Measurements from ENCODE around the gene HSF2BP. TPM values are rescaled to one million over a fixed set of nuclear protein-coding genes. Genes with fewer than 3 reads are reported as not detected.
A peak's percentile ranks its signal among the peaks of the same experiment; 100 is the strongest.

Gene HSF2BP
- total and polyA plus RNA-seq, 12 donors, result 0.12 to 0.51 (median 0.18) TPM; not detected in 6

GRCh38 chr21:43611598-43612369 lies 47.5 kb downstream of the HSF2BP start:
- 38 to 44% methylated on average over 8 of the region's 8 CpGs for WGBS, 2 donors
- Histone ChIP-seq H3K9me3 (no peaks in the 10 kb centered on the region), H3K4me1 (peaks cover 0 to 21% (median 15%) of the 10 kb centered on the region in 9 donors), H3K4me3 (no peak overlapping the region), H3K27me3 (no peaks in the 10 kb centered on the region), H3K27ac (peak overlapping the region in 1 of 10 donors; percentile 13), H3K36me3 (no peaks in the 10 kb centered on the region)
- TF ChIP-seq CTCF (IDR thresholded peaks at IDR 0.05), result peak; percentile 56 to 86 (median 72)
- DNase-seq (peak; percentile 67), ATAC-seq (peak; percentile 61 to 88 (median 84))
- intact Hi-C loops (cut with DNase I), result loop anchor here in 2 of 10 donors (2.0 to 5.0 kb wide), 2 partner anchors 35 to 36 kb away; no protein-coding TSS in a partner anchor

- ATAC-seq (peak in 2 of 8 donors; percentile 13 to 40), DNase-seq (peak in 1 of 2 donors; percentile 45)
- Histone ChIP-seq H3K4me3 (no peak overlapping the region), H3K4me1 (peaks cover 0 to 31% (median 19%) of the 10 kb centered on the region in 9 donors), H3K36me3 (no peaks in the 10 kb centered on the region), H3K27ac (no peak overlapping the region), H3K9me3 (no peaks in the 10 kb centered on the region), H3K27me3 (no peaks in the 10 kb centered on the region)
- intact Hi-C loops (cut with DNase I), result loop anchor here in 2 of 10 donors (2.0 to 5.0 kb wide), 2 partner anchors 37 to 38 kb away; no protein-coding TSS in a partner anchor
- 32 to 35% methylated on average over 8 of the region's 8 CpGs for WGBS, 2 donors
- TF ChIP-seq CTCF (IDR thresholded peaks at IDR 0.05), result no peak
Measured at GRCh38 chr21:43609501-43610340, 49.6 kb downstream of the HSF2BP start.

GRCh38 chr21:43608664-43609063 lies 50.6 kb downstream of the HSF2BP start:
- H3K4me3 ChIP-seq, result no peak overlapping the region
- WGBS, 2 donors, result 47 to 52% methylated on average over 2 of the region's 2 CpGs
- DNase-seq (no peak), ATAC-seq (no peak)
- H3K27me3 ChIP-seq, result no peaks in the 10 kb centered on the region
- peaks cover 0 to 31% (median 22%) of the 10 kb centered on the region in 9 donors for H3K4me1 ChIP-seq
- H3K27ac ChIP-seq, result no peak overlapping the region
- intact Hi-C loops (cut with DNase I), result no loop called here
- H3K9me3 ChIP-seq, result no peaks in the 10 kb centered on the region
- no peaks in the 10 kb centered on the region for H3K36me3 ChIP-seq
- TF ChIP-seq CTCF (IDR thresholded peaks at IDR 0.05), result no peak

GRCh38 chr21:43608225-43608624 lies 51.1 kb downstream of the HSF2BP start:
- no peak overlapping the region for H3K27ac ChIP-seq
- 82 to 87% methylated on average over 3 of the region's 3 CpGs for WGBS, 2 donors
- intact Hi-C loops (cut with DNase I), result no loop called here
- no peaks in the 10 kb centered on the region for H3K9me3 ChIP-seq
- no peak for TF ChIP-seq CTCF (IDR thresholded peaks at IDR 0.05)
- H3K27me3 ChIP-seq, result no peaks in the 10 kb centered on the region
- H3K4me3 ChIP-seq, result no peak overlapping the region
- DNase-seq (no peak), ATAC-seq (no peak)
- peaks cover 0 to 32% (median 23%) of the 10 kb centered on the region in 9 donors for H3K4me1 ChIP-seq
- no peaks in the 10 kb centered on the region for H3K36me3 ChIP-seq
